SK-N-SH (cell line): ENCODE data around the gene SLC17A2. TPM values are rescaled to one million over a fixed set of nuclear protein-coding genes. Genes with fewer than 3 reads are reported as not detected.

ENCODE experiments used
- CTCF ChIA-PET: fragments of 300-600, 350-600 bp; formaldehyde crosslinking; extraction: SDS; loops from one replicate; lab custom pipeline; 2021; lab: Yijun Ruan, JAX
- POLR2A ChIA-PET: fragments of 350-600 bp; sonication (Branson Sonifier 250); formaldehyde crosslinking; extraction: SDS; loops from one replicate; lab custom pipeline; 2020; ENCODE audit warnings: antibody characterized with exemption, inconsistent platforms; lab: Yijun Ruan, JAX
- DNase-seq: peaks from one replicate; pipeline ENCODE4 v3.0.0; 2012
- H2AFZ ChIP-seq: fragments of 200-600 bp; sonication (generic); 2 replicates; pipeline ENCODE4 v1.8.1; 2016; ENCODE audit warnings: antibody characterized with exemption, mild to moderate bottlenecking, low read depth
- H3F3A ChIP-seq: fragments of 200-600 bp; sonication (generic); replicated peaks from 2 replicates; pipeline ENCODE3; 2016; ENCODE audit warnings: antibody characterized with exemption, mild to moderate bottlenecking; ENCODE audit not compliant: insufficient read depth
- H3K27ac ChIP-seq, 2 experiments: fragments of 200-500 bp in 1 of 2; fragments of 200-600 bp in 1 of 2; sonication (Bioruptor generic) in 1 of 2; sonication (generic), shearing (Covaris generic) in 1 of 2; 2 replicates each; pipeline versions ENCODE4 v1.5.1 to v1.6.1; 2014 to 2016; ENCODE audit warnings: low read depth in 2 of 2, inconsistent platforms in 1 of 2, low read length in 1 of 2, mild to moderate bottlenecking in 1 of 2, mixed read lengths in 1 of 2
- H3K27me3 ChIP-seq: fragments of 200-600 bp; sonication (generic), shearing (Covaris generic); 2 replicates; pipeline ENCODE4 v1.6.1; 2016; ENCODE audit warnings: mixed run types; ENCODE audit not compliant: insufficient read depth
- H3K36me3 ChIP-seq, 2 experiments: fragments of 200-500 bp in 1 of 2; fragments of 200-600 bp in 1 of 2; sonication (Bioruptor generic) in 1 of 2; sonication (generic) in 1 of 2; replicated peaks in 1 of 2; 2 replicates each; pipeline versions ENCODE3 to v1.5.1; 2014 to 2016; ENCODE audit warnings: low read length in 1 of 2, mild to moderate bottlenecking in 1 of 2; ENCODE audit not compliant: insufficient read depth in 2 of 2, control insufficient read depth in 1 of 2
- H3K4me1 ChIP-seq, 2 experiments: fragments of 200-500 bp in 1 of 2; fragments of 200-600 bp in 1 of 2; sonication (Bioruptor generic) in 1 of 2; sonication (generic), shearing (Covaris generic) in 1 of 2; 2 replicates each; pipeline versions ENCODE4 v1.5.1 to v1.6.1; 2014 to 2016; ENCODE audit warnings: low read depth in 1 of 2, low read length in 1 of 2, mixed run types in 1 of 2; ENCODE audit not compliant: insufficient read depth in 2 of 2, control insufficient read depth in 1 of 2
- H3K4me2 ChIP-seq: fragments of 200-600 bp; sonication (generic), shearing (Covaris generic); 2 replicates; pipeline ENCODE4 v1.6.1; 2017; ENCODE audit warnings: mixed run types
- H3K4me3 ChIP-seq, 2 experiments: fragments of 200-500 bp in 1 of 2; fragments of 200-600 bp in 1 of 2; sonication (Bioruptor generic) in 1 of 2; sonication (generic), shearing (Covaris generic) in 1 of 2; 2 replicates each; pipeline versions ENCODE4 v1.5.1 to v1.8.1; 2014 to 2016; ENCODE audit warnings: low read depth in 2 of 2, inconsistent platforms in 1 of 2, low read length in 1 of 2, mild to moderate bottlenecking in 1 of 2, mixed read lengths in 1 of 2, moderate library complexity in 1 of 2
- H3K79me2 ChIP-seq: fragments of 200-600 bp; sonication (generic); 2 replicates; pipeline ENCODE4 v1.8.1; 2017; ENCODE audit warnings: mild to moderate bottlenecking; ENCODE audit not compliant: insufficient read depth
- H3K9ac ChIP-seq: fragments of 200-600 bp; sonication (generic); 2 replicates; pipeline ENCODE4 v1.6.1; 2017; ENCODE audit warnings: mixed run types
- H3K9me2 ChIP-seq: fragments of 200-600 bp; sonication (generic); 2 replicates; pipeline ENCODE4 v1.6.1; 2017; ENCODE audit warnings: mixed run types
- H3K9me3 ChIP-seq: fragments of 200-600 bp; sonication (generic); 2 replicates; pipeline ENCODE4 v1.6.1; 2017; ENCODE audit warnings: mixed run types, mild to moderate bottlenecking, moderate library complexity
- H4K20me1 ChIP-seq: fragments of 200-600 bp; sonication (generic); 2 replicates; pipeline ENCODE4 v1.6.1; 2017; ENCODE audit warnings: mild to moderate bottlenecking, mixed run types; ENCODE audit not compliant: insufficient read depth
- ELF1 ChIP-seq: IDR thresholded peaks from 2 replicates; pipeline ENCODE4 v1.4.0; 2012
- EP300 ChIP-seq, 2 experiments: IDR thresholded peaks; 2 replicates each; pipeline versions ENCODE4 v1.4.0 to v1.6.1; 2012; ENCODE audit warnings: borderline replicate concordance in 1 of 2, low read depth in 1 of 2, low read length in 1 of 2
- EZH2phosphoT487 ChIP-seq: fragments of 200-600 bp; sonication (generic); IDR thresholded peaks from 2 replicates; pipeline ENCODE4 v1.6.1; 2017; ENCODE audit warnings: low read depth, mixed run types, mild to moderate bottlenecking, antibody characterized with exemption, moderate library complexity, borderline replicate concordance
- FOSL2 ChIP-seq: IDR thresholded peaks from 2 replicates; pipeline ENCODE4 v1.4.0; 2012; ENCODE audit warnings: low read depth, mild to moderate bottlenecking, moderate library complexity, borderline replicate concordance
- FOXJ3 ChIP-seq: sonication (generic); formaldehyde crosslinking; IDR thresholded peaks from 2 replicates; pipeline ENCODE4 v1.5.1; 2020; ENCODE audit warnings: mild to moderate bottlenecking, missing genetic modification reagents
- GABPA ChIP-seq: IDR thresholded peaks from 2 replicates; pipeline ENCODE4 v1.4.0; 2012; ENCODE audit warnings: low read depth, mild to moderate bottlenecking
- JUND ChIP-seq: IDR thresholded peaks from 2 replicates; pipeline ENCODE4 v1.4.0; 2012
- MEF2A ChIP-seq: IDR thresholded peaks from 2 replicates; pipeline ENCODE4 v1.4.0; 2012; ENCODE audit warnings: low read depth, borderline replicate concordance
- MXI1 ChIP-seq: IDR thresholded peaks from 2 replicates; pipeline ENCODE4 v1.6.1; 2012; ENCODE audit warnings: mild to moderate bottlenecking, low read depth, low read length, improper control_type of control experiment
- NFIC ChIP-seq: IDR thresholded peaks from 2 replicates; pipeline ENCODE4 v1.4.0; 2012; ENCODE audit warnings: borderline replicate concordance
- PBX3 ChIP-seq: IDR thresholded peaks from 2 replicates; pipeline ENCODE4; 2012
- RAD21 ChIP-seq: IDR thresholded peaks from 2 replicates; pipeline ENCODE4 v1.6.1; 2012; ENCODE audit warnings: mild to moderate bottlenecking, low read length
- RXRA ChIP-seq: IDR thresholded peaks from 2 replicates; pipeline ENCODE4 v1.4.0; 2012; ENCODE audit warnings: low read depth, mild to moderate bottlenecking, borderline replicate concordance
- SIN3A ChIP-seq: IDR thresholded peaks from 2 replicates; pipeline ENCODE4 v1.6.1; 2012; ENCODE audit warnings: low read depth, mild to moderate bottlenecking, low read length, moderate library complexity, borderline replicate concordance
- TCF12 ChIP-seq: IDR thresholded peaks from 2 replicates; pipeline ENCODE4 v1.4.0; 2012
- YY1 ChIP-seq: IDR thresholded peaks from 2 replicates; pipeline ENCODE4 v1.4.0; 2012; ENCODE audit warnings: low read depth, mild to moderate bottlenecking
- ZBTB33 ChIP-seq: IDR thresholded peaks from 2 replicates; pipeline ENCODE4 v1.4.0; 2012; ENCODE audit warnings: low read depth, borderline replicate concordance
- WGBS: methylation state at CpG from one replicate; pipeline ENCODE4 v1.1.6; 2017; ENCODE audit warnings: low lambda C conversion rate; 5-methylcytosine and 5-hydroxymethylcytosine counted together
- polyA plus RNA-seq, 3 experiments: library from polyadenylated mRNA; depleted of rRNA; stranded (reverse); fragments of >200 nt; gene quantifications; 2 replicates each; pipeline ENCODE4 v1.2.3, GENCODE V29; 2012

SLC17A2 gene
- polyA plus RNA-seq, 1 of the 3 experiments (the other 2 are of a cell fraction), result not detected

DNA sequence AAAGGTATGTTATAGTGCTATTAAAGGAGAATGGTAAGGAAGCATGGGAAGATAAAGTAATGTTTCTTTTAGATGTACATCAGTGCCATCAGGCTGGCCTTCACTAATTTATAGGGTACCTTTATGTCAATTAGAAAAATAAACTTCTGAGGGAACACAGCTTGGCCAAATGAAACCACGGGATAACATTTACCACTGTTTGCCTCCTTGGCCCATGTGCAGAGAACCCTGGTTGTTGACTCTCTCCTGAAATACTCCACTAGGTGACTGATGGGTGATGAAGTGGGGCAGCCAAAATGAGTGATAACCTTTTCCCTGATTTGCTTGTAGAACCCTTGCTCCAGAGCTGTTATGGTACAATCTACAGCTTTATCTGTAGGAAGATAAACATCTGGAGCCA, 41.6 kb upstream of the SLC17A2 start:
- 92% methylated on average over 1 of the region's 1 CpG for WGBS
- H2AFZ ChIP-seq, result no peak overlapping the region
- H3K4me1 ChIP-seq, result peaks cover 0 to 16% of the 10 kb centered on the region in 2 experiments; a peak in 2 of 4 replicates
- peaks cover 3 to 18% of the 10 kb centered on the region in 2 experiments for H3K36me3 ChIP-seq
- no peaks in the 10 kb centered on the region for H3K9me2 ChIP-seq
- CTCF ChIA-PET, result interaction anchor here (0.6 to 2.4 kb wide), 4 partner anchors 10 to 1612 kb away, joined by 3 to 14 read pairs (median 3); no protein-coding TSS in a partner anchor
- H3K4me3 ChIP-seq, result no peak overlapping the region
- H3K27ac ChIP-seq, result 0 out of 4 replicates have a peak overlapping the region, but pooled peaks of 1 of the 2 experiments have one; percentile 53
- no peaks in the 10 kb centered on the region for H3K27me3 ChIP-seq
- no peak for DNase-seq
- H3K9ac ChIP-seq, result no peak overlapping the region
- H3F3A ChIP-seq, result no peaks in the 10 kb centered on the region
- H4K20me1 ChIP-seq, result no peaks in the 10 kb centered on the region
- H3K9me3 ChIP-seq, result no peaks in the 10 kb centered on the region
- no peaks in the 10 kb centered on the region for H3K79me2 ChIP-seq
- POLR2A ChIA-PET, result no interaction called here
- TF ChIP-seq FOSL2 (no peak), ELF1 (no peak), RAD21 (no peak), MXI1 (no peak), MEF2A (no peak), PBX3 (no peak), RXRA (no peak), YY1 (no peak), JUND (no peak), GABPA (no peak), NFIC (no peak), EP300 (IDR thresholded peaks at IDR 0.05; ENCODE audit: borderline replicate concordance in 1 of 2, low read depth in 1 of 2, low read length in 1 of 2) (no peak), TCF12 (no peak), EZH2phosphoT487 (no peak), SIN3A (no peak), FOXJ3 (CRISPR knock-in tag) (no peak), ZBTB33 (no peak)
- H3K4me2 ChIP-seq, result no peak overlapping the region
